NCI-H2029 (cell line): ENCODE data around the gene ENTPD1.
"Not testable (repeated sequence)": the region's sequence is repeated elsewhere in the genome, so short reads cannot be mapped to it uniquely, and the experiment has no call there.

Source experiments
- DNase-seq: peaks from one replicate; lab custom pipeline; 2025; lab: John Stamatoyannopoulos, UW

The ENTPD1 gene

DNA sequence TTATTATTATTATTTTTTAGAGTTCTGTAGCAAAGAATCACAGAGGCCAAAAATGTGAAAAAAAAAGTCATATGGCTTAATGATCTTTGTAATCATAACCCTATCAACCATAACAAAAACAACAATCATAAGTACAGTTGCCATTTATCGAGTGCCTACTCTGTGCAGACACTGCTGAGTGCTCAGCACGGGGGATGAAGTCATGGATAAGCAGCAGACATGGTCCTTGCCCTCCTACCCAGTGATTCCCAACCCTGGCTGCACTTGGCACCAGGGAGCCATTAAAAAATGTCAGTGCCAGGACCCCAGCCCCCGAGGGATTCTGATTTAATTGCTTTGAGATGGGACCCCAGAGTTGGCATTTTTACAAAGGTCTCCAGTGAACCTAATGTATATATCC lies 38.2 kb downstream of the ENTPD1 start:
- no peak for DNase-seq

DNA sequence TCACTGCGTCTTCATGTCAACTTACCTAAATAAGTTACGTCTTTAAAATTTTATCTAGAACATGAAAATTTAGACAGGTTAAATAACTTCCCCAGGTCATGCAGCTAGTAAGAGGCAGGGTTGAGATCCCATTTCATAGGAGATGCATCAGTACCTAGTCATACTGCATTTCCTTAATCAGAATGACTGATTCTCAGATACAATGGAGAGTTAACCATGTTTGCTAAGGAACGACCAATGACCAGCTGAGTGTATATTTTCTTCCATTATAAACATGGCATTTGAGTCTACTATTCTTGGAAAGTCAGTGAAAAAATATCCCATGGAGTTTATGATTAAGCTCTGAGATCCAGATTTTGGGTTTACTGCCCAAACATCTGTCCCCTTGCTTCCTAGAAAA lies 39.6 kb downstream of the ENTPD1 start:
- no peak for DNase-seq

DNA sequence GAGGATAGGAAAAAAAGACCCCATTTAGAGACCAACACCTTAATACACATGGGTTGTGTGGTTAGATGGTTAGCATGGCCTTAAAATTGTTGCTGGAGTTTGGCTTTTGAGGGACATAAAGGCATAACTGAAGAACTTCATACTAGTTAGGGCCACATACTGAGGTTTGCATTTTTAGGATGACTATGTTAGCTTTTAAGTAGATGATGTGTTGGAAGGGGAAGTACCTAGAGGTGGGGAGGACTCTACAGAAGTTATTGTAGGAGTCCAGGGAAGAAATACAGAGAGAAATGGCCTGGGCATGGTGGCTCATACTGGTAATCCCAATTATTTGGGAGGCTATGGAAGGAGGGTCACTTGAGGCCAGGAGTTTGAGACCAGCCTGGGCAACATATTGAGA lies 40.5 kb downstream of the ENTPD1 start:
- no peak for DNase-seq

DNA sequence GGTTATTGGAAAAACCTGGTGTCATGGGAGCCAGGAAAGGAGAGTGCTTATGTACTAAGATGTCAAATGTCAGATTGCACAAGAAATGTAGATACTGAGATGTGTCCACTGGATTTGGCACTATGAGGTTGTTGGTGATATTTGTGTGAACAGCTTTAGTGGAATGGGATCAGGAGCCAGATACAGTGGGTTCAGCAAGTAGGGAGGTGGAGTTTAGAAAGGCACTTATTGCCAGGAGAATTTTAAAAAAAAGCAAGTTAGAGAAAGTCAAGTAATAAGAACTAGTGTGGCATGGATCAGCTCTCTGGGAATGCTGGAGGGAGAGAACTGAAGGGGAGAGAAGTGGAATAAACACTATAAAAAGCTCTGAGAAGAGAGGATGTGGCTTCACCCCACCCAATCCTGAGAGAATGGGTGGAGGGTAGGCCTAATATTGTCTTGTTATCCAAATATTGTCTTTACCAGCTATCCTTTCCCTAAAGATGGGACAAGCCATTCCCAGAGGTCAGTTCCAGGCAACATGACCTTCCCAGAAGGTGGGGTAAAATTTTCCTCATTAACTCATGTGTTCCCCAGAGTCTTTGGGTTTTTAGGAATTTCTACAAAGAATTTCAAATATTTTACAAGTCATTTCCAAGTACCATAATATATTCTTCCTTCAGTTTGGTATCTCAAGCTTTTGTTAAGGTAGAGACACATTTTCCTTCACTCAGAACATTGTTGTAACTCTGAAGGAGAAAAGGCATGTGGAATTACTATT lies 42.3 kb downstream of the ENTPD1 start:
- DNase-seq, result no peak

DNA sequence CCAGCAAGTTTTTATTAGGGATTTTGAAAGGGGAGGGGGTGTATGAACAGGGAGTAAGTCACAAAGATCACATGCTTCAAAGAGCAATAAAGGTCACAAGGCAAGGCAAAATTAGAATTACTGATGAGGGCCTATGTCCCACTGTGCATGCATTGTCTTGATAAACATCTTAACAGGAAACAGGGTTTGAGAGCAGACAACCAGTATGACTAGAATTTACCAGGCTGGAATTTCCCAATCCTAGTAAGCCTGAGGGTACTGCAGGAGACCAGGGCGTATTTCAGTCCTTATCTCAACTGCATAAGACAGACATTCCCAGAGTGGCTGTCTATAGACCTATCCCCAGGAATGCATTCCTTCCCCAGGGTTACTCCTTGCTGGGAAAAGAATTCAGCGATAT lies 44.3 kb downstream of the ENTPD1 start:
- not testable (repeated sequence) for DNase-seq

DNA sequence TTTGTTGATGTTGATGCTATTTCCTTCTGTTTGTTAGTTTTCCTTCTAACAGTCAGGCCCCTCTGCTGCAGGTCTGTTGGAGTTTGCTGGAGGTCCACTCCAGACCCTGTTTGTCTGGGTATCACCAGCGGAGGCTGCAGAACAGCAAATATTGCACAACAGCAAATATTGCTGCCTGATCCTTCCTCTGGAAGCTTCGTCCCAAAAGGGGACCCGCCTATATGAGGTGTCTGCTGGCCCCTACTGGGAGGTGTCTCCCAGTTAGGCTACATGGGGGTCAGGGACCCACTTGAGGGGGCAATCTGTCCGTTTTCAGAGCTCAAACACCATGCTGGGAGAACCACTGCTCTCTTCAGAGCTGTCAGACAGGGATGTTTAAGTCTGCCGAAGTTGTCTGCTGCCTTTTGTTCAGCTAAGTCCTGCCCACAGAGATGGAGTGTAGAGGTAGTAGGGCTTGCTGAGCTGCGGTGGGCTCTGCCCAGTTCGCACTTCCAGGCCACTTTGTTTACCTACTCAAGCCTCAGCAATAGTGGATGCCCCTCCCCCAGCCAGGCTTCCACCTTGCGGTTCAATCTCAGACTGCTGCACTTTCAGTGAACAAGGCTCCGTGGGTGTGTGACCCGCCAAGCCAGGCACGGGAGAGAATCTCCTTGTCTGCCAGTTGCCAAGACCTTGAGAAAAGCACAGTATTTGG lies 50.9 kb downstream of the ENTPD1 start:
- not testable (repeated sequence) for DNase-seq

DNA sequence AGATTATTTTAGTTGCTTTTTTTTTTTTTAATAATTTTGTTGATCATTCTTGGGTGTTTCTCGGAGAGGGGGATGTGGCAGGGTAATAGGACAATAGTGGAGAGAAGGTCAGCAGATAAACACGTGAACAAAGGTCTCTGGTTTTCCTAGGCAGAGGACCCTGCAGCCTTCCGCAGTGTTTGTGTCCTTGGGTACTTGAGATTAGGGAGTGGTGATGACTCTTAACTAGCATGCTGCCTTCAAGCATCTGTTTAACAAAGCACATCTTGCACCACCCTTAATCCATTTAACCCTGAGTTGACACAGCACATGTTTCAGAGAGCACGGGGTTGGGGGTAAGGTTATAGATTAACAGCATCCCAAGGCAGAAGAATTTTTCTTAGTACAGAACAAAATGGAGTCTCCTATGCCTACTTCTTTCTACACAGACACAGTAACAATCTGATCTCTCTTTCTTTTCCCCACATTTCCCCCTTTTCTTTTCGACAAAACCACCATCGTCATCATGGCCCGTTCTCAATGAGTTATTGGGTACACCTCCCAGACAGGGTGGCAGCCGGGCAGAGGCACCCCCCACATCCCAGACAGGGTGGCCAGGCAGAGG lies 52.8 kb downstream of the ENTPD1 start:
- DNase-seq, result not testable (repeated sequence)

DNA sequence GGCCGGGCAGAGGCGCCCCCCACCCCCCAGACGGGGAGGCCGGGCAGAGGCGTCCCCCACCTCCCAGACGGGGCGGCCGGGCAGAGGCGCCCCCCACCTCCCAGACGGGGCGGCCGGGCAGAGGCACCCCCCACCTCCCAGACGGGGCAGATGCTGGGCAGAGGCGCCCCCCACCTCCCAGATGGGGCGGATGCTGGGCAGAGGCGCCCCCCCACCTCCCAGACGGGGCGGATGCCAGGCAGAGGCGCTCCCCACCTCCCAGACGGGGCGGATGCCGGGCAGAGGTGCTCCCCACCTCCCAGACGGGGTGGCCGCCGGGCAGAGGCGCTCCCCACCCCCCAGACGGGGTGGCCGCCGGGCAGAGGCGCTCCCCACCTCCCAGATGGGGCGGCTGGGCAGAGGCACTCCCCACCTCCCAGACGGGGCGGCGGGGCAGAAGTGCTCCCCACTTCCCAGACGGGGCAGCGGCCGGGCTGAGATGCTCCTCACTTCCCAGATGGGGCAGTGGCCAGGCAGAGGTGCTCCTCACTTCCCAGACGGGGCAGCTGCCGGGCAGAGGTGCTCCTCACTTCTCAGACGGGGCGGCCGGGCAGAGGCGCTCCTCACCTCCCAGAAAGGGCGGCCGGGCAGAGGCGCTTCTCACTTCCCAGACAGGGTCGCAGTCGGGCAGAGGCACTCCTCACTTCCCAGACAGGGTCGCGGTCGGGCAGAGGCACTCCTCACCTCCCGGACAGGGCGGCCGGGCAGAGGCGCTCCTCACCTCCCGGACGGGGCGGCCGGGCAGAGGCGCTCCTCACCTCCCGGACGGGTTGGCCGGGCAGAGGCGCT lies 53.6 kb downstream of the ENTPD1 start:
- no peak for DNase-seq

DNA sequence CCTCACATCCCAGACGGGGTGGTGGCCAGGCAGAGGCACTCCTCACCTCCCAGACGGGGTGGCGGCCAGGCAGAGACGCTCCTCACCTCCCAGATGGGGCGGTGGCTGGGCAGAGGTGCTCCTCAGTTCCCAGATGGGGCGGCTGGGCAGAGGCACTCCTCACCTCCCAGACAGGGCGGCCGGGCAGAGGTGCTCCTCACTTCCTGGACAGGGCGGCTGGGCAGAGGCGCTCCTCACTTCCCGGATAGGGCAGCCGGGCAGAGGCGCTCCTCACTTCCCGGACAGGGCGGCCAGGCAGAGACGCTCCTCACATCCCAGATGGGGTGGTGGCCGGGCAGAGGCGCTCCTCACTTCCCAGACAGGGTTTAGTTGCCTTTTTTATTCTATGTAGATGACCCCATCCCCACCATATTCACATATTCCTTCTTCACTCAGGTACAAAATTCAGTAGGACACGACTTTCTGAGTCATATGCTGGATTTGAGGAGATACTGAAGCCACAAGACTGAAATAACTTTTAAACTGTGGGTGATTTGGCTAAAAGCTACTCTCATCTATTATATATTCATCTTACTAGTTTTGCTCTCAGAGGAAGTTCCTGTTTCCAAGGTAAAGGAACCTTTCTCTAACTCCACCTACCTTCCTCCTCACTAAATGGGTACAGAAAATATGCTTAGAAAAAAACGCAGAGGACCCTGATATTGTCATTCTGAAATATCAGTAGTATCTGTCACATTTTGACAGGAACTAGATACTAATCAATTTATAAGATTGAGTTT lies 54.4 kb downstream of the ENTPD1 start:
- no peak for DNase-seq

DNA sequence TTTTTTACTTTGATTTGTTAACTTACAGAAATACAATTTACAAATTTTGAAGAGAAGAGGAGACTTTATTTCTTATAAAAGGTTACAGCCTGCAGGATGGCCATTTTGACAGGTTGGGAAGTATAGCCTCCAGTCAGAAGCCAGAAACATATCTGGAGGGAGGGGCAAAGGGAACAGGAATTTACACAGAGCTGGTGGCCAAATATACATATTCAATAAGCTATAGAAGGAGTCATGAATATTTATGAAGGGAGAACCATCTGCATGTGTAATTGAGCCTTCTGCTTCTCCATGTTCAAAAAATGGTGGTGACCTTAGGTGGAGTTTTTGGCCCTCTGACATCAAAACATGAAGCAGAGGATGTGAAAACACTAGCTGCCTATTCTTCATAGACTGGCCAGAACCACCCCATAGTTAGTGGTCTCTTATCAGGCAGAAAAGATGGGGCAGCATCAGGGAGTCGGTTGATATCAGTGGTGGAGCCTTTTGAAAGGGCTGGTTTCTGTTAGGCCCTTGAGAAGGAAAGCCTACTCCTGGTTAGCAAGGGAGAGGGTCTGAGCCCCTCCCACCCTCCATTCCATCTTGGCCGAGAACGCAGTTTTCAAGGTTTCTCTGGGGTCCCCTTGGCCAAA lies 57.2 kb downstream of the ENTPD1 start:
- no peak for DNase-seq

DNA sequence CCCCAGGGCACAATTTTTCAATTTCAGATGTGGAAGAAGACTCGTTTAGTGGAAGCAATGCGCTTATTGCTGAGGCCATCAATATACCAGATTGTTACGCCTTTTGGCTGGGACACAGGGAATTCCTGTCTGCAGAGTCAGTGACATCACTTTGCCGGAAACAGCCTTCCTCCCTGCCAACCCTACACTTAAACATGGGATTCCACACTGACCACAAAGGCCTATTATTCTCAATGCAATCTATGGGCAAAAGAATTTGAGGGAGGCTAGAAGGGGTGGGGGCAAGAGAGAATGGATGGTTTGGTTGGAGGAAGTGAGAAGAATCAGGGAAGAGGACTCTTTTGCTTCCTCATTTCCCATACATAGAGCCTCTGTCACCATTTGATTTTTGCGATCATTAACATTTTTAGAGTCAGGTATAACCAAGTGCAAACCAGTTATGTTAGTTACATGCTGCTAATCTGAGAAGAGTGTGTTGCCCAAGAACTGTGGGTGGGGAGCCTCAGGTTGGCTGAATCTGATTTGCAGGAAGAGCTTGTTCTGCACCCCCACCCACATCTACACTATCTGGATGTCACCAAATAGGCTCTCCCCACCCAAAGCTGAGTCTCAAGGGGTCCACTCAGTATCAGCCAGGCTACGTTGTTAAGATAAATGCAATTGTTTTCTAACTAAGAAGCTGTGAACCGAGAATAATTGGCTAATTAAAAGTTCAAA lies 58.2 kb downstream of the ENTPD1 start:
- DNase-seq, result no peak

DNA sequence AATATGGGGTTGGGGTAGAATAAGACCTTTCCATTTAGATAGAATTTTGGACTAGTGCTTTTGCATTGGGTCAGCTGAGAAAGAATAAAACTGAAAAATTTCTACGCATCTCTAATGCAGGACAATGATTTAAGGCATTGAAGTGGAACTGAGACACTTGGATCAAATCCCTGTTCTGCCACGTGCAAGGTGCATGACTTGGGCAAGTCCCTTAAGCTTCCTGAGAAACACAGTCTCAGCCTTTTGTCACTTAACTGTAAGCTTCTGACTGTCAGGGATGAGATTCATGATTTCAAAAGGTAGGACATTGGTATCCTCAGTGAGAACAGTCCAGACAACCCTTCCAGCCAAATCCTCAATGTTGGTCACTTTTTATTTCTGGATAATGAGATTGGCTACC lies 59.2 kb downstream of the ENTPD1 start:
- DNase-seq, result no peak

DNA sequence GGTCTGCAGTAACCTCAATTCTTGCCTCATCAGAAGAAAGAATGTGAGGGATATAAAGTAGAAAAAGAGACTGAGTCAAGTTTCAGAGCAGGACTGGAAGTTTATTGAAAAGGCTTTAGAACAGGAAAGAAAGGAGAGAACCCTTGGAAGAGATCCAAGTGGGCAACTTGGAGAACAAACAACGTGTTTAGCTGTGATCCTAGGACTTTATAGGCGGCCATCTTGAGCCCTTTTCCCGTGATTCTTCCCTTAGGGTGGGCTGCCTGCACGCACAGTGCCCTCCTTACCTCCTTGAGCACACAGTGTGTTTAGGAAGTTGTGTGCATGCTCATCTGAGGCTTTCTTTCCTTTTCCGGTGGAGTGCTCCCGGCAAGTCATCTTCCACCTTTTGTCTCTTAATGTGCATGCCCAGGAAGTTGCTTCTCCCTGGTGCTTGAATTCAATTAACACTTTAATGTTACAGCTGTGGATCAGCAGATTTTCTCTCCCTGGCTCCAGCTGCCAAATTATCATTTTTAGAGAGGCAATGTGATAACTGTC lies 59.8 kb downstream of the ENTPD1 start:
- DNase-seq, result no peak

DNA sequence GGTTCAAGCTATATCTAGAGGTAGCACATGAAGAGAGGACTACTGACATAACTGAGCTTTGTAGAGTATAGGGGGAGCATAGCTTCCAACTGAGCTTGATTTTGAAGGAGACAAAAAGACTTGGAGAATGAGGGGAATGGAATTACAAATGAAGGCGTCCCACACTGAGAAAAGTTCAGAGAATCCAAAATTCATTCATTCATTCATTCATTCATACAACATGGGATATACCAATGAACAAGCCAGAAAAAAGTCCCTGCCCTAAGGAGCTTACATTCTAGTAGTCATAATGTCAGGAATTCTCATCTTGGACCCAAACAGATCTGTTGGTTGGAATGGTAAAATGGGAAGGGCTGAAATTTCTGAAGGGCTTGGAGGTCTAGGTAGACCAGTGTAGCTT lies 62.0 kb downstream of the ENTPD1 start:
- no peak for DNase-seq

DNA sequence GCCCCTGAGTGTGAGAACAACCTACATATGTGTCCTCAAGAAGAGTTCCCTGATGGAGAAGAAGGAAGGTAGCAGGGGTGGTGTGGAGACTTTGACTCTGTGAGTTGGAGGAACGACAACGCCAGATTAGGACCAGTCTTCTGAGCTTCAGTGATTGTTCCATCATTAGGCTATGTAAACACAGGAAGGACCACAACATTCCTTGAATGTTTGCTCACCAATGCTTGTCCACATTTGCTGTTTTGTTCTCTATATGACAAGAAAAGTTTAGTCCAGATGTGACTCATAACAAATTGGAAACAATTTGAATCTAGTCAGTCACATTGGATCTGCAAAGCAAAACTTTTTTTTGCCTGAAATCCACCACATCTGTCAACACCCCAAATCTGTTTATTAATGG lies 62.7 kb downstream of the ENTPD1 start:
- DNase-seq, result no peak

DNA sequence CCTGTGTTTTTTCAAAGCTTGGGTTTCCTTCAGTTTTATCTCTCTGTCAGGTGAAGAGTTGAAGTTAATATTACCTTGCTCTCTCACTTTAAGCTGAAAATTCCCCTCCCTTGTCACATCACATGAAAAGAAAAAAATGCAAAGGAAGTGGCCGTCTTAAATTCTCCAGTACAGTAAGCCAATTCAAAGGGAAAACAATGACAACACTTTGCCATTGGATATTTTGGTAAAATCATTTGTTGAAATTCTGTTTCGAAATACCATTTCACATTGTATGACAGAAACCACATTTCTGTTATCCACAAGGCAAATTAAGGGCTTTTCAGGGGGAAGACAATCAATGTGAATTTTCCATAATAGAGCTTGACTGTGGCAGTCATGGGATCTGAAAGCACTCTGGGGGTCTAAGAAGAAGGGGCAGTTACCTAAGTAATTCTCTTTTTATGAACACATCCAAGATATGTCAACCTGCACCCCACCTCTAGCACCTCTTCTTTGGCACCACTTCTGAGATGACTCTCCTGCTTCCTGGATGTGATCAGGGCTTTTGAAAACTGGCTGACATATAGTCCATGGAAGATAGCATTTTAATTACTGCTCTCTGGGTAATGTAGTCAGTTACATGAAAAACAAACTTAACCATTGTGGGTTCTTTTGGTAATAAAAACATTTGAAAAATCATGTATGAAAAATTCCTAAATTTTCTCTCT lies 63.8 kb downstream of the ENTPD1 start:
- DNase-seq, result no peak

DNA sequence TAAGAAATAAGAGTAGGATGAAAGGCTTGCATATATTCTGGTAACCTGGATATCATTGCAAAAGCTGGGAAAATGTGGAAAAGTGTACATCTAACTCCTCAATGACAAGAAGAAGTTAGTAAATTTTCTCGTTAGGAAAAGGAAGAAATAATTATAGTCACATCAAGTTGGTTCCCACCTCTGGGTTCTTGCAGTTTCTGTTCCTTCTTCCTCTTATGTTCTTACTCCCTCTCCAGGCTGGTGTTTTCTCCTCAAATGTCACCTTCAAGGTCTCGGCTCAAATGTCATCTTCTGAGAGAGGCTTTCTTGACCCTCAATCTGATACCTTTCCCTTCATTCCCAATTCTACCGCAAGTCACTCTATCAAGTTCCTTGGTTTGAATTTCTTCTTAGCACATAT lies 64.4 kb downstream of the ENTPD1 start:
- no peak for DNase-seq

DNA sequence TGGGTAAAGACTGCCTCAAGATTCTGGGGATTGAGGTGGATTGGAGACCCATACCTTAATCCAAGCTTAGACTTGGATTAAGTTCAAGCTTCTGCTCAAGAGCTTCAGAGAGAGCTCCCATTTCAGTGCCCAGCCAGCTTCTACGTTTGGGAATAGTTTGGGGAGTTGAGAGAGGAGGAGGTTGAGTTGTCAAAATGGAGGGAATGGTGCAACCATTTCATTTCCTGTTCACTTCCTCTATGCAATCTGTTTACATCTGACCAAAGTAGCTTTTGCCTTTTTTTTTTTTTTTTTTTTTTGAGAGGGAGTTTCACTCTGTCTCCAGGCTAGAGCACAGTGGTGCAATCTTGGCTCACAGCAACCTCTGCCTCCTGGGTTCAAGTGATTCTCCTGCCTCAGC lies 65.8 kb downstream of the ENTPD1 start:
- DNase-seq, result no peak

DNA sequence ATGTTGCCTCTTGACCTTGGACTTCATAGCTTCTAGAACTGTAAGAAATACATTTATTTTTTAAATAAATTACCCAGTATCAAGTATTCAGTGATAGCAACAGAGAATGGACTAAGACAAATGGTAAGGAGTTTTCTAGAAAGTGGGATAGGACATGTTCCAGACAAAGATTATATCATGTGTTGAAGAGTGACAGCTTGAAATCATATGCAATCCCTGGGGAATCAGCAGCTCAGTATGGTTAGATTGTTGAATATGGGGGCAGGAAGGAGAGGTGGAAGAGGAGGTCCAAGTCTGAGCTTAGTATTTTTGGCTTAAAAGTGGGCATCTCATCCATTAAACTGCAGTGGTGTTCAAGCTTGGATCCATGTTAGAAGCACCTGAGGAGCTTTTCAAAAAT lies 74.1 kb downstream of the ENTPD1 start:
- no peak for DNase-seq

DNA sequence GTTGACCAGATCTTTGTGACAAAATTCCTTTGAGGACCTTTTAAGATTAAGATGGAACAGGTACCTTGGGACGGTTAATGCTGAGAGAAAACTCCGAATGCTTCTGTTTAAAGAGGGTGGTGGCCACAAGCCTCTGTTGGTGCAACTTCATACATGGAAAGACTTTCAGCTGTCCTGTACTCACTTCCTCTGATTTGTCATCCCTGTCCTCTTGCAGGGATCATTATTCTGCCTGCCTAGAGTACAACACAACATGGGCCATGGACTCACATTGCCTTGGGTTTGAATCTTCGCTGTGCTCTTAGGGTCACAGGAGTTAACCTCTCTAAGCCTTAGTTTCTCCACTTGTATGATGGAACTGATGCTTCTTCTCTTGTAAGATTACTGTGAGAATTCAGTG lies 75.1 kb downstream of the ENTPD1 start:
- DNase-seq, result no peak
